ENCODE results near the gene GRK2. TPM values are rescaled to one million over a fixed set of nuclear protein-coding genes. Genes with fewer than 3 reads are reported as not detected.

GRK2 gene
- polyA plus RNA-seq, 1 donor (not counting 4 experiments of a cell fraction or from before 2014, with no cell fraction given): 21.1 TPM

GRCh38 chr11:67306769-67307544, 40.7 kb downstream of the GRK2 start:
- FAIRE-seq: no peak
- Histone ChIP-seq H3K9me3 (ENCODE audit: control insufficient read depth, low read depth, low read length) (no peaks in the 10 kb centered on the region), H3K9ac (ENCODE audit: control insufficient read depth, extremely low read depth, insufficient read depth, low read length) (no peak overlapping the region), H3K4me3 (ENCODE audit: control insufficient read depth in 2 of 3, extremely low read depth in 1 of 3, insufficient read depth in 2 of 3, low read depth in 1 of 3, low read length in 3 of 3) (no peak overlapping the region), H3K36me3 (ENCODE audit: control insufficient read depth in 2 of 2, extremely low read depth in 1 of 2, insufficient read depth in 2 of 2, low read length in 2 of 2) (peaks cover under 1 to 26% of the 10 kb centered on the region in 2 experiments), H3K9me1 (ENCODE audit: control insufficient read depth, extremely low read depth, insufficient read depth, low read length) (no peaks in the 10 kb centered on the region), H3K4me1 (ENCODE audit: control insufficient read depth, extremely low read depth, insufficient read depth, low read length) (peaks cover 43% of the 10 kb centered on the region), H3K27ac (ENCODE audit: control insufficient read depth, insufficient read depth, low read length) (no peak overlapping the region), H3K27me3 (ENCODE audit: control insufficient read depth, extremely low read depth, insufficient read depth, low read length) (no peaks in the 10 kb centered on the region), H2AFZ (ENCODE audit: control insufficient read depth, low read length) (no peak overlapping the region), H4K20me1 (ENCODE audit: control insufficient read depth, extremely low read depth, insufficient read depth, low read length) (no peaks in the 10 kb centered on the region), H3K79me2 (ENCODE audit: control insufficient read depth, insufficient read depth, low read length) (no peaks in the 10 kb centered on the region), H3K4me2 (ENCODE audit: control insufficient read depth, extremely low read depth, insufficient read depth, low read depth, low read length) (no peak overlapping the region)
- DNase-seq (ENCODE audit: low read depth, low spot score): no peak
- TF ChIP-seq EZH2 (IDR thresholded peaks at IDR 0.05; ENCODE audit: low read length): no peak
- TF ChIP-seq, protein P1, sequence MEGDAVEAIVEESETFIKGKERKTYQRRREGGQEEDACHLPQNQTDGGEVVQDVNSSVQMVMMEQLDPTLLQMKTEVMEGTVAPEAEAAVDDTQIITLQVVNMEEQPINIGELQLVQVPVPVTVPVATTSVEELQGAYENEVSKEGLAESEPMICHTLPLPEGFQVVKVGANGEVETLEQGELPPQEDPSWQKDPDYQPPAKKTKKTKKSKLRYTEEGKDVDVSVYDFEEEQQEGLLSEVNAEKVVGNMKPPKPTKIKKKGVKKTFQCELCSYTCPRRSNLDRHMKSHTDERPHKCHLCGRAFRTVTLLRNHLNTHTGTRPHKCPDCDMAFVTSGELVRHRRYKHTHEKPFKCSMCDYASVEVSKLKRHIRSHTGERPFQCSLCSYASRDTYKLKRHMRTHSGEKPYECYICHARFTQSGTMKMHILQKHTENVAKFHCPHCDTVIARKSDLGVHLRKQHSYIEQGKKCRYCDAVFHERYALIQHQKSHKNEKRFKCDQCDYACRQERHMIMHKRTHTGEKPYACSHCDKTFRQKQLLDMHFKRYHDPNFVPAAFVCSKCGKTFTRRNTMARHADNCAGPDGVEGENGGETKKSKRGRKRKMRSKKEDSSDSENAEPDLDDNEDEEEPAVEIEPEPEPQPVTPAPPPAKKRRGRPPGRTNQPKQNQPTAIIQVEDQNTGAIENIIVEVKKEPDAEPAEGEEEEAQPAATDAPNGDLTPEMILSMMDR (optimal IDR thresholded peaks at IDR 0.05 in 1 of 3, IDR thresholded peaks at IDR 0.05 in 1 of 3, conservative IDR thresholded peaks at IDR 0.05 in 1 of 3; ENCODE audit: extremely low read depth in 1 of 3, insufficient read depth in 2 of 3, low read length in 3 of 3): no peak
- dilution Hi-C loops (cut with MboI; ENCODE audit: extremely low pct_ligation_motif_present, low sequenced_read_pairs): no loop called here

GRCh38 chr11:67307545-67308001, 41.3 kb downstream of the GRK2 start:
- Histone ChIP-seq H2AFZ (ENCODE audit: control insufficient read depth, low read length) (no peak overlapping the region), H3K4me1 (ENCODE audit: control insufficient read depth, extremely low read depth, insufficient read depth, low read length) (peaks cover 43% of the 10 kb centered on the region), H3K79me2 (ENCODE audit: control insufficient read depth, insufficient read depth, low read length) (no peaks in the 10 kb centered on the region), H3K36me3 (ENCODE audit: control insufficient read depth in 2 of 2, extremely low read depth in 1 of 2, insufficient read depth in 2 of 2, low read length in 2 of 2) (peaks cover 0 to 26% of the 10 kb centered on the region in 2 experiments), H3K9me3 (ENCODE audit: control insufficient read depth, low read depth, low read length) (no peaks in the 10 kb centered on the region), H3K27me3 (ENCODE audit: control insufficient read depth, extremely low read depth, insufficient read depth, low read length) (no peaks in the 10 kb centered on the region), H3K4me2 (ENCODE audit: control insufficient read depth, extremely low read depth, insufficient read depth, low read depth, low read length) (no peak overlapping the region), H3K9ac (ENCODE audit: control insufficient read depth, extremely low read depth, insufficient read depth, low read length) (no peak overlapping the region), H4K20me1 (ENCODE audit: control insufficient read depth, extremely low read depth, insufficient read depth, low read length) (no peaks in the 10 kb centered on the region), H3K4me3 (ENCODE audit: control insufficient read depth in 2 of 3, extremely low read depth in 1 of 3, insufficient read depth in 2 of 3, low read depth in 1 of 3, low read length in 3 of 3) (no peak overlapping the region), H3K9me1 (ENCODE audit: control insufficient read depth, extremely low read depth, insufficient read depth, low read length) (no peaks in the 10 kb centered on the region), H3K27ac (ENCODE audit: control insufficient read depth, insufficient read depth, low read length) (no peak overlapping the region)
- FAIRE-seq (no peak), DNase-seq (ENCODE audit: low read depth, low spot score) (no peak)
- dilution Hi-C loops (cut with MboI; ENCODE audit: extremely low pct_ligation_motif_present, low sequenced_read_pairs): no loop called here
- TF ChIP-seq, protein P1 (optimal IDR thresholded peaks at IDR 0.05 in 1 of 3, IDR thresholded peaks at IDR 0.05 in 1 of 3, conservative IDR thresholded peaks at IDR 0.05 in 1 of 3; ENCODE audit: extremely low read depth in 1 of 3, insufficient read depth in 2 of 3, low read length in 3 of 3): no peak
- TF ChIP-seq EZH2 (IDR thresholded peaks at IDR 0.05; ENCODE audit: low read length): no peak

All from keratinocyte (primary cell).